Measurements from ENCODE around the gene SND1.
"Not testable (repeated sequence)": the region's sequence is repeated elsewhere in the genome, so short reads cannot be mapped to it uniquely, and the experiment has no call there.

Gene SND1

DNA sequence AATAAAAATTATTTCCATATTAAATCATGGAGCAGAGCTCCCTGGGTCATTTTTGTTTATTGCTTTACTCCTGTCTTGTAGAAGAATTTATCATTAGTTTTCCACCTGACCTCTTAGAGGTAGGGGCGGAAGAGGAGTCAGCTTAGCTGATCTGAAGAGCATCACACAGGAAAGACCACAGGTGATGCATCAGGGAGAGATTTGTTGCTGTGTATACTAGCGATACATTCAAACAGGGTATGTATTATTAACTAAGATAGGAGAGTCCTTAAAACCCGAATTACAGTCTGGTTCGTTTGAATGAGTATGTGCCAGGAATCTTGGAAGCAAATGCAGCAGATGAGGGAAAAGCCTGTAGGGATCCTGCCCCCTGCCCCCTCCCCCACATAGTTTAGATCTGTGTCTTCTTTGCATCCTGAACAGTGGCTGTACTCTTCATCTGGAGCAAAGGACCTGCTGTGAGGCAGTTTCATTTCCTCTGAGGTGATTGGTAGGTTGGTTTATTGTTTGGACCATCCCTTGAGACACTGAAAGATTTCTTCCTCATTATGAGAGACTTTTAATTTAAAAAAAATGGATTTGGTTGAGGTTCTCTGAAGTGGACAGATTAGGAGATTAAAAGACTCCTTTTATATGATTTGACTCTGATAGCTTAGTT lies 177.0 kb downstream of the SND1 start:
- H3K4me3 ChIP-seq (ENCODE audit: low read depth, low read length): no peak overlapping the region
- TF ChIP-seq CTCF (IDR thresholded peaks at IDR 0.05; ENCODE audit: low read depth, low read length, missing control alignments): no peak
- DNase-seq (ENCODE audit: low read depth): no peak

DNA sequence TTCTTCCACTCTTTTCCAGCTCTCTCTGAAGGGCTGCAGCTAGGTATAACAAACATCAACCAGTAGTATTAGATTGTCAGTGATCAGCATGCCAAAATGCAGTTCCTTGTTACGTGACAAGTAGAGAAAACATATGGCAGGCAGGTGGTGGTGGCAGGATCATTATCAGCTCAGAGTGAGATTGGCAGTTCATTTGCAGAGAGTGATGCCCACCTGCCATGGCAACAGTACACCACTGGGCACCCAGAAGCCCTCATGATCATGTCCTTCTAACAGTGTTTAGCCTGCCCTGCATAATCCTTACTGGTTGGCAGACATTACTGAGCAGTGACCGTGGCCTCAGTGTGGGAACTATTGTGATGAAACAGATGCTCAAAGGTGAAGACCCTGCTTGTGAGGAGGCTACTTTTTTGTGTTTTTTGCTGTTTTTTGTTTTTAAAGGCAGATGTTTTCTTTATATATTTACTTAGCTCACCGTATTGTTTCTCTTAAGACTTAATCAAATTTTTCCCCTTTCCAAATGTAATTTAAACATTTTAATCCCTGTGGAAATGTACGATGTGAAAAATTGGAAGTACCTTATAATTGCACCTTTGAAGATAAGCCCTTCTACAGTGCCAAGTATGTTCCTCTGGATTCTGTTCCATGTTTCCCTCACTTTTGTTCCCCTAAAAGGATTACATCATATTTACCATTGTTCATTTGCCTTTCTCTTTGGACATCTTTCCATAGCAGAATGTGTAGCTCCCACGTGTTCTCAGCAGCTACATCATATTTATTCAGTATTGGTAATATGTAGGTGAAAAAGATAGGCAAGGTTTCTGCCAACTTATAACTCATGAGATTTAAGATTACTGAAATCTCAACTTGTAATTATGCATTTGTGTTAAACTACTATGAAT lies 179.6 kb downstream of the SND1 start:
- TF ChIP-seq CTCF (IDR thresholded peaks at IDR 0.05; ENCODE audit: low read depth, low read length, missing control alignments): no peak
- H3K4me3 ChIP-seq (ENCODE audit: low read depth, low read length): no peak overlapping the region
- DNase-seq (ENCODE audit: low read depth): no peak

DNA sequence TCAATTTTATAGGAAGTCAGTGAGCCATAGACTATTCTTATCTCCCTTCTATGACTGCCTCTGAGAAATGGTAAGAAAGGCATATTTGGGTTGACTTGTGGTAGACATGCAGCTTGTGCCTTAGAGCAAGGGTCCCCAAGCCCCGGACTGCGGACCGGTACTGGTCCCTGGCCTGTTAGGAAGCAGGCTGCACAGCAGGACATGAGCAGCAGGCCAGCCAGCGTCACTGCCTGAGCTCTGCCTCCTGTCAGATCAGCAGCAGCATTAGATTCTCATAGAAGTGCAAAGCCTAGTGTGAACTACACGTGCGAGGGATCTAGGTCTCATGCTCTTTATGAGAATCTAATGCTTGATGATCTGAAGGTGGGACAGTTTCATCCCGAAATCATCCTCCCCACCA lies 180.6 kb downstream of the SND1 start:
- no peak for TF ChIP-seq CTCF (IDR thresholded peaks at IDR 0.05; ENCODE audit: low read depth, low read length, missing control alignments)
- no peak overlapping the region for H3K4me3 ChIP-seq (ENCODE audit: low read depth, low read length)
- no peak for DNase-seq (ENCODE audit: low read depth)

GRCh38 chr7:127833641-127834040 lies 181.6 kb downstream of the SND1 start:
- DNase-seq (ENCODE audit: low read depth): no peak
- TF ChIP-seq CTCF (IDR thresholded peaks at IDR 0.05; ENCODE audit: low read depth, low read length, missing control alignments): no peak
- no peak overlapping the region for H3K4me3 ChIP-seq (ENCODE audit: low read depth, low read length)

DNA sequence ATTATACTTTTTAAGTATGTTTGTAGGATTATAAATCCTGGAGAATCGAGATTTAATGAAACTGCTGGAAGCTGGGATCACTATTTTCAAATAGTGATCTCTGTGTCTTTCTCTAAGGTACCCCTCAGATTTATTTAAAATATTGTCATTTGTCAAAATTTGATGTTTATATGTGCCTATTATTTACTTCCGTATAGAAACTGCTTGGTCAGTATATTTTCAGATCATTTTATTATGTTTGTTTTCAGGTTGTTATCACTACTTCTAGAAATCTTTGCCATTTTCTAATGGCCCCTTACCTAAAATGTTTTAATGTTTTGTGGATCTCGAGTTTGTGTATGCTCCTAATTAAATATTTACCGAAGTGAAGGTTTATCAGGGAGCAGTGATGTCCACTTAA lies 183.7 kb downstream of the SND1 start:
- DNase-seq (ENCODE audit: low read depth): no peak
- no peak overlapping the region for H3K4me3 ChIP-seq (ENCODE audit: low read depth, low read length)
- TF ChIP-seq CTCF (IDR thresholded peaks at IDR 0.05; ENCODE audit: low read depth, low read length, missing control alignments): no peak

DNA sequence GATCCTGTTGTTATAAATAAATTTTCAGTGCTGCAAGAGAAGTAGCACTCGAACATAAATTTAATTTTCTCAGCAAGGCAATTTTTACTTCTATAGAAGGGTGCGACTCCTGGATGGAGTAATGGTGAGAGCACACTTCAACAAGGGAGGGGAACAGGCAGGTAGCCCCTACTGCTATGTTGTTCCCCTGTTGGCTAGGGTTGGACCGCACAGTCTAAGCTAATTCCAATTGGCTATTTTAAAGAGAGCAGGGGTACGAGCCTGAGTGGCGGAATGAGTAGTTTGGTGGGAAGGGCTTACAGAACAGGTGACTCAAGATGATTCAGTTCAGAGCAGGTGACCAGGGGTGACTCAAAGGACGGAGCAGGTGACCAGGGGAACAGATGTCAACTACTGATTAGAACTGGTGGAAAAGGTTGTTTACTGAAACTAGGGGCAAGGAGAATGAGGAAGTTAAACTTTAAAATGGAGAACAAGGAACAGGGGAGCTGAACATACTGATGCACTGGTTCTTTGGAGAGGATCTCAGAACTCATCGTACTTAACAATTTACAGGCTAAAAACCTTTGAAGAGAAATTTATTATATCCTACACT lies 185.9 kb downstream of the SND1 start:
- not testable (repeated sequence) for H3K4me3 ChIP-seq (ENCODE audit: low read depth, low read length); DNase-seq (ENCODE audit: low read depth)

DNA sequence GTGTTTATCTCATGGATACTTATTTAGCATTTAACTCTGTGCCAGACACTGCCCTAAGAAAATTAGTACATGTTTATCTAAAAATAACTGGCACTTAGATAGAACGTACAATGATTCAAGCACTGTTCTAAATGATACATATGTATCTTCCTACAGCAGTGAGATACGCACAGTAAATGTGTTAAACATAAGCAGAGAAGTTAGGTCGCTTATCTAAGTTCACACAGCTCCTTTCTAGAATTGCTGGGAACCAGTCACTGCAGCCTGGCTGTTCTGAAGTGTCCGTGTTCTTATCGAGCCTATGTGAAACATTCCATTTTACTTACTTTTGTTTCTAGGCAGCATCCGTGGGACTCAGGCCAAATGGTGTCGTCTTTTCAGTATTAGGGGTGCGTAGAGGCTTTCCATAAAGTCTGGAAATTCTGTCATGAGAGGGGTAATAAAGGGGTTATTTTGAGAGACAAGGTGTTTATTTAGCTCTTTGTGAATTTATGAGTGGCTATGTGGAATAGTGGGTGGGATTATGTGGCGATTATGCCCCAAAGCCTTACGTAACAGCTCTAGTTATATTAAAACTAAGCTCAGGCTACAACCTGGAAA lies 186.9 kb downstream of the SND1 start:
- TF ChIP-seq CTCF (IDR thresholded peaks at IDR 0.05; ENCODE audit: low read depth, low read length, missing control alignments): no peak

More for the DNA sequence above, 186.9 kb downstream of the SND1 start:
- H3K4me3 ChIP-seq (ENCODE audit: low read depth, low read length): no peak overlapping the region
- no peak for DNase-seq (ENCODE audit: low read depth)

Measured in GM12864 (cell line).